HepG2 (cell line): ENCODE measurements around the gene AMZ1. TPM values are rescaled to one million over a fixed set of nuclear protein-coding genes. Genes with fewer than 3 reads are reported as not detected.

Experiments used
- ATAC-seq: fragments of 200-7000 bp; cut with Tn5 transposase; 3 replicates; pipeline ENCODE4 v1.9.1; 2020; ENCODE audit warnings: mild to moderate bottlenecking, moderate library complexity
- BruUV-seq: library from RNA; stranded (reverse); fragments of 400-500 nt; replicated peaks from 2 replicates; lab custom pipeline; 2021; lab: Mats Ljungman, UMichigan
- CTCF ChIA-PET: fragments of 300-600 bp; formaldehyde crosslinking; extraction: SDS; loops from one replicate; lab custom pipeline; 2021; ENCODE audit warnings: low total read pairs, inconsistent platforms, low intra/inter-chr PET ratio; lab: Yijun Ruan, JAX
- POLR2A ChIA-PET: fragments of 350-600 bp; sonication (Branson Sonifier 250); formaldehyde crosslinking; loops from one replicate; lab custom pipeline; 2020; ENCODE audit warnings: antibody characterized with exemption, inconsistent platforms; lab: Yijun Ruan, JAX
- DNase-seq: peaks from one replicate; pipeline ENCODE4 v3.0.0-alpha.2; 2015; ENCODE audit warnings: low spot score
- FAIRE-seq: peaks from 3 replicates; lab custom pipeline; 2011; peaks lifted over from hg19 to GRCh38; lab: Jason Lieb, UNC
- H2AFZ ChIP-seq: one replicate; pipeline ENCODE4 v1.6.1; 2011; ENCODE audit warnings: low read length, inconsistent platforms
- H3K27ac ChIP-seq: fragments of 300-600 bp; 3 replicates; pipeline ENCODE4 v1.8.0; 2011; ENCODE audit warnings: mixed run types, mild to moderate bottlenecking, mixed read lengths, low read length, inconsistent platforms; ENCODE audit not compliant: insufficient read depth; ENCODE audit errors: extremely low read length
- H3K27me3 ChIP-seq, 2 experiments: fragments of 200-600 bp in 1 of 2; 2 replicates in 1 of 2; 3 replicates in 1 of 2; pipeline versions ENCODE4 v1.6.0 to v1.8.0; 2011; ENCODE audit warnings: low read length in 2 of 2, mild to moderate bottlenecking in 2 of 2, moderate library complexity in 2 of 2, inconsistent platforms in 1 of 2; ENCODE audit not compliant: insufficient read depth in 2 of 2, control insufficient read depth in 1 of 2
- H3K36me3 ChIP-seq, 2 experiments: fragments of 200-600 bp in 1 of 2; replicated peaks in 1 of 2; 2 replicates in 1 of 2; 3 replicates in 1 of 2; pipeline versions ENCODE4 v1.5.1 to v1.8.0; 2011; ENCODE audit warnings: low read length in 2 of 2, inconsistent platforms in 1 of 2; ENCODE audit not compliant: insufficient read depth in 2 of 2, control insufficient read depth in 1 of 2
- H3K4me1 ChIP-seq: 2 replicates; pipeline ENCODE4 v1.5.1; 2012; ENCODE audit warnings: low read length, inconsistent platforms; ENCODE audit not compliant: insufficient read depth
- H3K4me2 ChIP-seq: 2 replicates; pipeline ENCODE4 v1.6.0; 2011; ENCODE audit warnings: low read depth, low read length, inconsistent platforms
- H3K4me3 ChIP-seq, 3 experiments: fragments of 200-600 bp in 1 of 3; sonication (generic), shearing (Covaris generic) in 1 of 3; replicated peaks in 1 of 3; 2 replicates each; pipeline ENCODE4 v1.5.1; 2011 to 2016; ENCODE audit warnings: low read length in 3 of 3, inconsistent platforms in 2 of 3, low read depth in 2 of 3, mild to moderate bottlenecking in 2 of 3, control low read depth in 1 of 3, mixed read lengths in 1 of 3; ENCODE audit not compliant: insufficient read depth in 1 of 3
- H3K79me2 ChIP-seq: one replicate; pipeline ENCODE4 v1.6.1; 2011; ENCODE audit warnings: low read length, inconsistent platforms; ENCODE audit not compliant: insufficient read depth
- H3K9ac ChIP-seq: 2 replicates; pipeline ENCODE4 v1.6.0; 2011; ENCODE audit warnings: mild to moderate bottlenecking, low read depth, low read length, inconsistent platforms; ENCODE audit not compliant: insufficient read depth
- H3K9me3 ChIP-seq: 2 replicates; pipeline ENCODE4 v1.5.1; 2012; ENCODE audit warnings: mild to moderate bottlenecking, low read length
- H4K20me1 ChIP-seq: 2 replicates; pipeline ENCODE4 v1.6.0; 2011; ENCODE audit warnings: inconsistent platforms, mild to moderate bottlenecking, low read length, moderate library complexity; ENCODE audit not compliant: insufficient read depth
- AGO2 ChIP-seq: fragments of 200-400 bp; formaldehyde crosslinking; optimal IDR thresholded peaks from 2 replicates; pipeline ENCODE3; 2017; ENCODE audit warnings: mild to moderate bottlenecking, low read depth, low read length, moderate library complexity
- KDM1A ChIP-seq: IDR thresholded peaks from 2 replicates; pipeline ENCODE4 v1.6.1; 2016; ENCODE audit warnings: missing compliant biosample characterization
- MIER3 ChIP-seq: IDR thresholded peaks from 2 replicates; pipeline ENCODE4 v1.6.1; 2016; ENCODE audit warnings: missing compliant biosample characterization, borderline replicate concordance
- NCOR1 ChIP-seq: fragments of 200-600 bp; sonication (generic); IDR thresholded peaks from 2 replicates; pipeline ENCODE4 v1.7.0; 2017; ENCODE audit warnings: antibody characterized with exemption, low read length, borderline replicate concordance
- POLR2G ChIP-seq: fragments of 200-400 bp; formaldehyde crosslinking; IDR thresholded peaks from 2 replicates; pipeline ENCODE4 v1.6.1; 2018; ENCODE audit warnings: mild to moderate bottlenecking, low read depth, low read length, moderate library complexity
- RBFOX2 ChIP-seq: fragments of 200-400 bp; formaldehyde crosslinking; IDR thresholded peaks from 2 replicates; pipeline ENCODE4 v1.6.1; 2017; ENCODE audit warnings: low read depth, mild to moderate bottlenecking, low read length
- RBM22 ChIP-seq: fragments of 200-400 bp; formaldehyde crosslinking; optimal IDR thresholded peaks from 2 replicates; pipeline ENCODE3; 2017; ENCODE audit warnings: mild to moderate bottlenecking, low read length, moderate library complexity
- TOPORS ChIP-seq: sonication (generic); formaldehyde crosslinking; IDR thresholded peaks from 2 replicates; pipeline ENCODE4 v1.8.0; 2023; ENCODE audit warnings: mild to moderate bottlenecking, missing genetic modification reagents
- ZBTB7B ChIP-seq: sonication (generic); formaldehyde crosslinking; IDR thresholded peaks from 2 replicates; pipeline ENCODE4 v1.4.0; 2020; ENCODE audit warnings: missing genetic modification reagents
- WGBS: methylation state at CpG from one replicate; pipeline ENCODE4 v1.1.6; 2017; ENCODE audit warnings: low lambda C conversion rate; 5-methylcytosine and 5-hydroxymethylcytosine counted together
- in situ Hi-C: cut with HindIII; loops from 2 replicates; pipeline ENCODE4 v1.10.0; 2017; ENCODE audit warnings: low pct_unique_long_range_greater_than_20kb; ENCODE audit not compliant: extremely low pct_ligation_motif_present
- intact Hi-C: fragments of 100-400 bp; cut with micrococcal nuclease; formaldehyde crosslinking; loops from one replicate; pipeline ENCODE4 v1.10.0; 2022; ENCODE audit not compliant: unreplicated experiment
- polyA plus RNA-seq, 8 experiments: library from polyadenylated mRNA; depleted of rRNA in 3 of 8; stranded (reverse) in 7 of 8; unstranded in 1 of 8; fragments of >200 nt; fragmentation: Illumina TruSeq in 4 of 8; extraction: Trizol in 4 of 8; gene quantifications; 2 replicates each; pipeline versions ENCODE4 v1.2.1 to v1.2.3, GENCODE V29; 2011 to 2016; ENCODE audit warnings: low read depth in 4 of 8, missing spikeins in 1 of 8, mixed read lengths in 1 of 8; ENCODE audit not compliant: insufficient read depth in 1 of 8
- total RNA-seq, 5 experiments: library from RNA; depleted of rRNA; stranded (reverse); fragments of >200 nt; fragmentation: Illumina TruSeq; extraction: Trizol; gene quantifications; 2 replicates each; pipeline ENCODE4 v1.2.3, GENCODE V29; 2016; ENCODE audit warnings: low read depth in 1 of 5
- TF ChIP-seq, protein P1 (sequence below): sonication (generic); formaldehyde crosslinking; IDR thresholded peaks from 2 replicates; pipeline ENCODE4 v1.8.1; 2023; ENCODE audit warnings: mild to moderate bottlenecking, inconsistent platforms, moderate library complexity, missing genetic modification reagents, borderline replicate concordance

The AMZ1 gene
- total and polyA plus RNA-seq, 2 of the 13 experiments (the other 11 are each of a cell fraction or from before 2014, with no cell fraction given) = 0.03 TPM; not detected in 1

DNA sequence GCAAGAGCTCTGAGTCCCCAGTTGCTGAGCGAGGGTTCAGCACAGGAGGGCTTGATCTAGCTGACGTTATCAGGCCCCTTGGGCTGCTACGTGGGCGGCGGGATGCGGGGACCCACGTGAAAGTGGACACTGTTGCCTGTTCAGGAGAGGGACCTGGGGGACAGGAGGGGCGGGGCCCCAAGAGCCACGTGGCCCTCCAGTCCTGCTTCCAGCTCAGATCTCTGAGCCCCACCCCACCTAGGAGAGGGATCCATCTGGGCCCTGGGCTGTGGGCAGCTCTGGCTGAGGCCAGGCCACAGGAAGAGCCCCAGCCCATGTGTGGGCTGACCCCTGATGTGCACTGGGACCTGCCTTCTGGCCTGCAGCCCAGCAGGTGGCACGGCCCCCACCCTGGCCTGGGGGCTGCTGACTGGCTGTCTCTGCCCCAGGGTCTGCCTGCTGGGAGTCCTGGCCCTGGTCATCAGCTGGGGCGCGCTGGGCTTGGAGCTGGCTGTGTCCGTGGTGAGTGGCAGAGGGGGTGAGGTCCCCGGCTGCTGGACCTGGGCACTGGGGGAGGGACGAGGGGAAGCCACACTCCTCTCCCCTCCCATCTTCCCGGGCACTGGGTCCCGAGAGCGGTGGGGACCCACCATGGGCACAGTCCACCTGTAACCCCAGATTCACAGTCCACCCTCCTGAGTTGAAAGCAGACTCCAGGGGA, 38.7 kb upstream of the AMZ1 start:
- Histone ChIP-seq H3K9ac (no peak overlapping the region), H3K27ac (no peak overlapping the region), H3K36me3 (peaks cover 21 to 26% of the 10 kb centered on the region in 2 experiments; a peak in 4 of 5 replicates), H2AFZ (no peak overlapping the region), H3K4me2 (no peak overlapping the region), H3K9me3 (no peaks in the 10 kb centered on the region), H4K20me1 (peaks cover 23% of the 10 kb centered on the region; the same call in 1 of the 2 replicates), H3K4me3 (no peak overlapping the region), H3K4me1 (peaks cover 2% of the 10 kb centered on the region; the same call in 1 of the 2 replicates), H3K79me2 (peaks cover 2% of the 10 kb centered on the region), H3K27me3 (no peaks in the 10 kb centered on the region)
- in situ Hi-C loops (loop anchor here (10.0 kb wide), 1 partner anchor 84 kb away; no protein-coding TSS in a partner anchor), intact Hi-C loops (no loop called here)
- FAIRE-seq (no peak), DNase-seq (no peak), ATAC-seq (no peak)
- ChIA-PET CTCF (no interaction called here), POLR2A (interaction anchor here (0.6 kb wide), 1 partner anchor 26 kb away, joined by 3 read pairs; no protein-coding TSS in a partner anchor)
- TF ChIP-seq RBM22 (peak; percentile 37), AGO2 (peak; percentile 71), ZBTB7B (CRISPR knock-in tag) (no peak), RBFOX2 (peak; percentile 49; the same call in 1 of the 2 replicates), MIER3 (no peak)
- BruUV-seq = no TSS peak
- 86% methylated on average over 7 of the region's 18 CpGs for WGBS

DNA sequence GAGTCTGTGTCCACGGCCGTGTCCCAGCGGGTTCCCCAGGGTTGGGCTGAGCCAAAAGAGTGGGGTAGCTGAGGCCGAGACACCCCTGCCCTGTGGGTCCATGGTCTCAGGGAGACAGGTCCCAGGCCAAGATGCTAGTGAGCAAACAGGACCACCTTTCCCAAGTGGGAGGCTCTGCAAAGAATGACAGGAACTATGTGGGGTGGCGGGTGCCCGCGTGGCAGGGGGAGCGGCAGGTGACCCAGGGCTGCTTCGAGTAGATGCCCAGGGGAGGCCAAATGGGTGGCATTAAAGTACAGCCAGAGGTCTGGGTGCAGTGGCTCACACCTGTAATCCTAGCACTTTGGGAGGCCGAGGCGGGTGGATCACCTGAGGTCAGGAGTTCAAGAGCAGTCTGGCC, 38.0 kb upstream of the AMZ1 start:
- ATAC-seq (no peak), DNase-seq (no peak), FAIRE-seq (no peak)
- in situ Hi-C loops (loop anchor here (10.0 kb wide), 1 partner anchor 85 kb away; no protein-coding TSS in a partner anchor), intact Hi-C loops (loop anchor here (5.0 kb wide), 1 partner anchor 43 kb away; no protein-coding TSS in a partner anchor)
- ChIA-PET POLR2A (no interaction called here), CTCF (no interaction called here)
- no TSS peak for BruUV-seq
- Histone ChIP-seq H3K36me3 (peaks cover 20 to 24% of the 10 kb centered on the region in 2 experiments; a peak in 4 of 5 replicates), H3K4me1 (no peaks in the 10 kb centered on the region; the same call in 1 of the 2 replicates), H3K9me3 (no peaks in the 10 kb centered on the region), H3K4me3 (no peak overlapping the region), H3K9ac (no peak overlapping the region), H3K79me2 (no peaks in the 10 kb centered on the region), H3K4me2 (no peak overlapping the region), H4K20me1 (peaks cover 17% of the 10 kb centered on the region; the same call in 1 of the 2 replicates), H3K27me3 (no peaks in the 10 kb centered on the region), H2AFZ (no peak overlapping the region), H3K27ac (no peak overlapping the region)
- TF ChIP-seq KDM1A (CRISPR knock-in tag) = no peak
- TF ChIP-seq POLR2G = 0 out of 2 replicates have a peak, but pooled peaks have one; percentile 9
- TF ChIP-seq TOPORS (CRISPR knock-in tag) = no peak
- TF ChIP-seq, protein P1, sequence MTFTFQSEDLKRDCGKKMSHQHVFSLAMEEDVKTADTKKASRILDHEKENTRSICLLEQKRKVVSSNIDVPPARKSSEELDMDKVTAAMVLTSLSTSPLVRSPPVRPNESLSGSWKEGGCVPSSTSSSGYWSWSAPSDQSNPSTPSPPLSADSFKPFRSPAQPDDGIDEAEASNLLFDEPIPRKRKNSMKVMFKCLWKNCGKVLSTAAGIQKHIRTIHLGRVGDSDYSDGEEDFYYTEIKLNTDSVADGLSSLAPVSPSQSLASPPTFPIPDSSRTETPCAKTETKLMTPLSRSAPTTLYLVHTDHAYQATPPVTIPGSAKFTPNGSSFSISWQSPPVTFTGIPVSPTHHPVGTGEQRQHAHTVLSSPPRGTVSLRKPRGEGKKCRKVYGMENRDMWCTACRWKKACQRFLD = no peak
- no peak for TF ChIP-seq NCOR1
- 94% methylated on average over 11 of the region's 11 CpGs for WGBS
